A673 (cell line): ENCODE measurements around the gene RFK.

Source experiments
- EZH2 ChIP-seq: fragments of 200-600 bp; sonication (generic); IDR thresholded peaks from 2 replicates; pipeline ENCODE4 v1.6.1; 2017; ENCODE audit warnings: borderline replicate concordance, low read depth, mild to moderate bottlenecking, mixed read lengths, antibody characterized with exemption, low read length; ENCODE audit not compliant: poor library complexity, severe bottlenecking
- TF ChIP-seq, protein P1 (sequence below): fragments of 300-800, 200-600 bp; sonication (generic); conservative IDR thresholded peaks from 2 replicates; pipeline ENCODE4 v1.5.1; 2017; ENCODE audit warnings: low read depth, mild to moderate bottlenecking, antibody characterized with exemption, low read length, moderate library complexity, mixed read lengths

DNA sequence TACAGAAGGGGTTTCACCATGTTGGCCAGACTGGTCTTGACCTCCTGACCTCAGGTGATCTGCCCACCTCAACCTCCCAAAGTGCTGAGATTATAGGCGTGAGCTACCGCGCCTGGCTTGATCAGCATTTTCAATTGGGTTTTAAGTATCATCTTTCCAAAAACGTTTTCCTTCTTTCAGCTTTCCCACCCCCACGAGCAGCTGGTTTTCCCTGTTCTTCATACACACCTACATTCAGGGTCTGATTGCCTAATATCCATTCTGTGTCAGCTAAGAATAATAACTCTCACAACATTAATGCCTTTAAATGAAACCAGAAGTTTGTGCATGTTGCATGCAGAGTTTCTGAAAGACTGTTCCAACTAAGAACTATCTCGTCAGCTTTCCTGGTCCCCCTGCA, 38.3 kb downstream of the RFK start:
- TF ChIP-seq, protein P1, sequence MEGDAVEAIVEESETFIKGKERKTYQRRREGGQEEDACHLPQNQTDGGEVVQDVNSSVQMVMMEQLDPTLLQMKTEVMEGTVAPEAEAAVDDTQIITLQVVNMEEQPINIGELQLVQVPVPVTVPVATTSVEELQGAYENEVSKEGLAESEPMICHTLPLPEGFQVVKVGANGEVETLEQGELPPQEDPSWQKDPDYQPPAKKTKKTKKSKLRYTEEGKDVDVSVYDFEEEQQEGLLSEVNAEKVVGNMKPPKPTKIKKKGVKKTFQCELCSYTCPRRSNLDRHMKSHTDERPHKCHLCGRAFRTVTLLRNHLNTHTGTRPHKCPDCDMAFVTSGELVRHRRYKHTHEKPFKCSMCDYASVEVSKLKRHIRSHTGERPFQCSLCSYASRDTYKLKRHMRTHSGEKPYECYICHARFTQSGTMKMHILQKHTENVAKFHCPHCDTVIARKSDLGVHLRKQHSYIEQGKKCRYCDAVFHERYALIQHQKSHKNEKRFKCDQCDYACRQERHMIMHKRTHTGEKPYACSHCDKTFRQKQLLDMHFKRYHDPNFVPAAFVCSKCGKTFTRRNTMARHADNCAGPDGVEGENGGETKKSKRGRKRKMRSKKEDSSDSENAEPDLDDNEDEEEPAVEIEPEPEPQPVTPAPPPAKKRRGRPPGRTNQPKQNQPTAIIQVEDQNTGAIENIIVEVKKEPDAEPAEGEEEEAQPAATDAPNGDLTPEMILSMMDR: no peak
- TF ChIP-seq EZH2: no peak
